K562 (cell line): ENCODE measurements around the gene CKAP5. TPM values are rescaled to one million over a fixed set of nuclear protein-coding genes. Genes with fewer than 3 reads are reported as not detected.

ENCODE experiments used
- BACH1 ChIP-seq: fragments of 200-800 bp; sonication (Bioruptor generic); IDR thresholded peaks from 2 replicates; pipeline ENCODE4 v1.6.1; 2016; ENCODE audit warnings: missing genetic modification characterization, missing compliant biosample characterization
- FOS ChIP-seq: IDR thresholded peaks from 3 replicates; pipeline ENCODE4 v1.6.1; 2011; ENCODE audit not compliant: insufficient read length; ENCODE audit errors: extremely low read depth
- FOXA3 ChIP-seq, 2 experiments: fragments of 450-650 bp in 1 of 2; sonication (generic) in 1 of 2; formaldehyde crosslinking; IDR thresholded peaks in 1 of 2; conservative IDR thresholded peaks in 1 of 2; 2 replicates each; pipeline versions ENCODE4 v1.4.0 to v1.8.0; 2020 to 2022; ENCODE audit warnings: mild to moderate bottlenecking in 2 of 2, missing genetic modification reagents in 1 of 2
- GTF2B ChIP-seq: IDR thresholded peaks from 2 replicates; pipeline ENCODE4 v1.6.1; 2011; ENCODE audit not compliant: insufficient read length; ENCODE audit errors: extremely low read depth
- KDM2B ChIP-seq: fragments of 250-450 bp; sonication (Bioruptor Pico); IDR thresholded peaks from 2 replicates; pipeline ENCODE4 v1.8.0; 2021; ENCODE audit warnings: mild to moderate bottlenecking, moderate library complexity
- KLF6 ChIP-seq: fragments of 250-450 bp; sonication (Bioruptor Pico); IDR thresholded peaks from 2 replicates; pipeline ENCODE4 v1.4.0; 2020; ENCODE audit warnings: mild to moderate bottlenecking, moderate library complexity, borderline replicate concordance
- MTA3 ChIP-seq: fragments of 450-650 bp; formaldehyde crosslinking; IDR thresholded peaks from 2 replicates; pipeline ENCODE4 v1.6.1; 2017; ENCODE audit warnings: mild to moderate bottlenecking, borderline replicate concordance
- NBN ChIP-seq: fragments of 450-650 bp; IDR thresholded peaks from 2 replicates; pipeline ENCODE4 v1.6.1; 2016; ENCODE audit warnings: low read depth, mild to moderate bottlenecking
- NFYB ChIP-seq: IDR thresholded peaks from 2 replicates; pipeline ENCODE4 v1.6.1; 2011; ENCODE audit warnings: mild to moderate bottlenecking, moderate library complexity; ENCODE audit not compliant: insufficient read length; ENCODE audit errors: extremely low read depth
- PHTF2 ChIP-seq: fragments of 250-450 bp; sonication (Bioruptor Pico); IDR thresholded peaks from 2 replicates; pipeline ENCODE4 v1.5.0; 2021; ENCODE audit warnings: mild to moderate bottlenecking
- POLR2B ChIP-seq: fragments of 450-650 bp; IDR thresholded peaks from 2 replicates; pipeline ENCODE4 v1.6.1; 2018; ENCODE audit warnings: low read depth; ENCODE audit not compliant: partially characterized antibody
- RB1 ChIP-seq: fragments of 450-650 bp; IDR thresholded peaks from 2 replicates; pipeline ENCODE4 v1.6.1; 2017; ENCODE audit warnings: low read depth, mild to moderate bottlenecking
- RBBP5 ChIP-seq: fragments of 200-600 bp; sonication (generic); IDR thresholded peaks from 2 replicates; pipeline ENCODE4 v1.6.1; 2012; ENCODE audit warnings: borderline replicate concordance, mild to moderate bottlenecking, low read length, control low read depth, inconsistent platforms; ENCODE audit not compliant: insufficient read depth, poor library complexity, severe bottlenecking
- RBM14 ChIP-seq: fragments of 200-400 bp; formaldehyde crosslinking; IDR thresholded peaks from 2 replicates; pipeline ENCODE4 v1.6.1; 2018; ENCODE audit warnings: low read depth, mild to moderate bottlenecking, low read length, moderate library complexity, borderline replicate concordance; ENCODE audit not compliant: insufficient read depth
- SP1 ChIP-seq: sonication (generic); formaldehyde crosslinking; IDR thresholded peaks from 2 replicates; pipeline ENCODE4 v1.8.1; 2022; ENCODE audit warnings: mild to moderate bottlenecking, missing genetic modification reagents
- SREBF1 ChIP-seq: fragments of 150-350 bp; IDR thresholded peaks from 2 replicates; pipeline ENCODE4 v1.6.1; 2014; ENCODE audit warnings: antibody characterized with exemption, low read depth, low read length, borderline replicate concordance
- SREBF2 ChIP-seq: sonication (generic); formaldehyde crosslinking; IDR thresholded peaks from 2 replicates; pipeline ENCODE4 v1.4.0; 2020; ENCODE audit warnings: mild to moderate bottlenecking, missing genetic modification reagents
- ZNF165 ChIP-seq: fragments of 250-450 bp; sonication (Bioruptor Pico); IDR thresholded peaks from 2 replicates; pipeline ENCODE4 v1.4.0; 2020; ENCODE audit warnings: borderline replicate concordance
- ZNF263 ChIP-seq: sonication (generic); formaldehyde crosslinking; IDR thresholded peaks from 2 replicates; pipeline ENCODE4 v1.8.0; 2022; ENCODE audit warnings: mild to moderate bottlenecking, missing genetic modification reagents, borderline replicate concordance
- ZNF589 ChIP-seq: fragments of 200-800 bp; sonication (Bioruptor generic); IDR thresholded peaks from 2 replicates; pipeline ENCODE4 v1.6.1; 2016; ENCODE audit warnings: low read depth, missing genetic modification characterization, missing compliant biosample characterization
- polyA plus RNA-seq, 8 experiments: library from polyadenylated mRNA; depleted of rRNA in 4 of 8; stranded (reverse) in 5 of 8; unstranded in 3 of 8; fragments of >200 nt; fragmentation: Nextera tagmentation in 2 of 8; fragmentation: Illumina TruSeq in 1 of 8; extraction: Ambion mirVana in 2 of 8; extraction: Trizol in 1 of 8; gene quantifications; 2 replicates each; pipeline versions ENCODE4 v1.2.1 to v1.2.3, GENCODE V29; 2011 to 2014; ENCODE audit warnings: inconsistent platforms in 1 of 8, missing spikeins in 1 of 8
- total RNA-seq, 7 experiments: library from RNA; depleted of rRNA in 6 of 7; stranded (reverse); fragments of >200 nt in 6 of 7; fragmentation: Illumina TruSeq in 2 of 7; extraction: Trizol in 2 of 7; gene quantifications; 2 replicates each; pipeline versions ENCODE4 v1.2.1 to v1.2.3, GENCODE V29; 2011 to 2021; ENCODE audit warnings: low replicate concordance in 1 of 7
- TF ChIP-seq, protein P1 (sequence below): fragments of 450-650 bp; formaldehyde crosslinking; IDR thresholded peaks from 2 replicates; pipeline ENCODE4 v1.4.0; 2022; ENCODE audit warnings: missing genetic modification characterization
- TF ChIP-seq, protein P2 (sequence below): fragments of 150-350 bp; conservative IDR thresholded peaks from 2 replicates; pipeline ENCODE4 v1.6.1; 2014; ENCODE audit warnings: low read length

CKAP5 gene
- total and polyA plus RNA-seq, 9 of the 15 experiments (the other 6 are each of a cell fraction or from before 2014, with no cell fraction given) = 60.1 to 239 (median 139) TPM

GRCh38 chr11:46845740-46846509, at the start of gene CKAP5 (continued):
- TF ChIP-seq ZNF165 (CRISPR knock-in tag) (no peak), POLR2B (peak; percentile 60), FOXA3 (CRISPR knock-in tag; conservative IDR thresholded peaks at IDR 0.05 in 1 of 2, IDR thresholded peaks at IDR 0.05 in 1 of 2) (no peak), RB1 (peak; percentile 50), NBN (peak; percentile 40; the same call in 1 of the 2 replicates), NFYB (peak; percentile 97), SREBF1 (no peak), ZNF263 (CRISPR knock-in tag) (peak; percentile 66; the same call in 1 of the 2 replicates), ZNF589 (CRISPR knock-in tag) (no peak), PHTF2 (CRISPR knock-in tag) (no peak), RBBP5 (peak; percentile 99), BACH1 (no peak), RBM14 (no peak), SREBF2 (CRISPR knock-in tag) (no peak), MTA3 (peak; percentile 91), SP1 (CRISPR knock-in tag) (peak; percentile 98), KLF6 (CRISPR knock-in tag) (0 out of 2 replicates have a peak, but pooled peaks have one; percentile 26), FOS (peak; percentile 96), KDM2B (peak; percentile 33; the same call in 1 of the 2 replicates), GTF2B (no peak)
- TF ChIP-seq, protein P1, sequence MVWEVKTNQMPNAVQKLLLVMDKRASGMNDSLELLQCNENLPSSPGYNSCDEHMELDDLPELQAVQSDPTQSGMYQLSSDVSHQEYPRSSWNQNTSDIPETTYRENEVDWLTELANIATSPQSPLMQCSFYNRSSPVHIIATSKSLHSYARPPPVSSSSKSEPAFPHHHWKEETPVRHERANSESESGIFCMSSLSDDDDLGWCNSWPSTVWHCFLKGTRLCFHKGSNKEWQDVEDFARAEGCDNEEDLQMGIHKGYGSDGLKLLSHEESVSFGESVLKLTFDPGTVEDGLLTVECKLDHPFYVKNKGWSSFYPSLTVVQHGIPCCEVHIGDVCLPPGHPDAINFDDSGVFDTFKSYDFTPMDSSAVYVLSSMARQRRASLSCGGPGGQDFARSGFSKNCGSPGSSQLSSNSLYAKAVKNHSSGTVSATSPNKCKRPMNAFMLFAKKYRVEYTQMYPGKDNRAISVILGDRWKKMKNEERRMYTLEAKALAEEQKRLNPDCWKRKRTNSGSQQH (CRISPR knock-in tag) = no peak
- TF ChIP-seq, protein P2, sequence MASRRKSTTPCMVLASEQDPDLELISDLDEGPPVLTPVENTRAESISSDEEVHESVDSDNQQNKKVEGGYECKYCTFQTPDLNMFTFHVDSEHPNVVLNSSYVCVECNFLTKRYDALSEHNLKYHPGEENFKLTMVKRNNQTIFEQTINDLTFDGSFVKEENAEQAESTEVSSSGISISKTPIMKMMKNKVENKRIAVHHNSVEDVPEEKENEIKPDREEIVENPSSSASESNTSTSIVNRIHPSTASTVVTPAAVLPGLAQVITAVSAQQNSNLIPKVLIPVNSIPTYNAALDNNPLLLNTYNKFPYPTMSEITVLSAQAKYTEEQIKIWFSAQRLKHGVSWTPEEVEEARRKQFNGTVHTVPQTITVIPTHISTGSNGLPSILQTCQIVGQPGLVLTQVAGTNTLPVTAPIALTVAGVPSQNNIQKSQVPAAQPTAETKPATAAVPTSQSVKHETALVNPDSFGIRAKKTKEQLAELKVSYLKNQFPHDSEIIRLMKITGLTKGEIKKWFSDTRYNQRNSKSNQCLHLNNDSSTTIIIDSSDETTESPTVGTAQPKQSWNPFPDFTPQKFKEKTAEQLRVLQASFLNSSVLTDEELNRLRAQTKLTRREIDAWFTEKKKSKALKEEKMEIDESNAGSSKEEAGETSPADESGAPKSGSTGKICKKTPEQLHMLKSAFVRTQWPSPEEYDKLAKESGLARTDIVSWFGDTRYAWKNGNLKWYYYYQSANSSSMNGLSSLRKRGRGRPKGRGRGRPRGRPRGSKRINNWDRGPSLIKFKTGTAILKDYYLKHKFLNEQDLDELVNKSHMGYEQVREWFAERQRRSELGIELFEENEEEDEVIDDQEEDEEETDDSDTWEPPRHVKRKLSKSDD = no peak; the same call in 1 of the 2 replicates
